ENCODE measurements around the gene AVPR2. TPM values are rescaled to one million over a fixed set of nuclear protein-coding genes. Genes with fewer than 3 reads are reported as not detected.

The AVPR2 gene
- total RNA-seq, 1 donor from 2014 or later, result not detected

- Mint-ChIP-seq H3K27ac (ENCODE audit: unreplicated experiment) (no peak overlapping the region), H3K4me1 (ENCODE audit: low read depth) (no peaks in the 10 kb centered on the region), H3K4me3 (ENCODE audit: unreplicated experiment) (no peak overlapping the region), H3K27me3 (ENCODE audit: low read depth) (no peaks in the 10 kb centered on the region), H3K36me3 (ENCODE audit: low read depth) (no peaks in the 10 kb centered on the region), H3K9me3 (ENCODE audit: low read depth) (no peaks in the 10 kb centered on the region)
- DNase-seq (ENCODE audit: low spot score), result peak; percentile 89
- TF ChIP-seq CTCF (IDR thresholded peaks at IDR 0.05), result no peak
Measured at GRCh38 chrX:153869473-153870287, 34.8 kb upstream of the AVPR2 start.

- H3K36me3 Mint-ChIP-seq (ENCODE audit: low read depth), result no peaks in the 10 kb centered on the region
- no peaks in the 10 kb centered on the region for H3K27me3 Mint-ChIP-seq (ENCODE audit: low read depth)
- no peaks in the 10 kb centered on the region for H3K9me3 Mint-ChIP-seq (ENCODE audit: low read depth)
- DNase-seq (ENCODE audit: low spot score), result peak; percentile 73
- no peaks in the 10 kb centered on the region for H3K4me1 Mint-ChIP-seq (ENCODE audit: low read depth)
- no peak overlapping the region for H3K4me3 Mint-ChIP-seq (ENCODE audit: unreplicated experiment)
- H3K27ac Mint-ChIP-seq (ENCODE audit: unreplicated experiment), result no peak overlapping the region
- TF ChIP-seq CTCF (IDR thresholded peaks at IDR 0.05), result no peak
Measured at GRCh38 chrX:153870288-153870690, 34.2 kb upstream of the AVPR2 start.

GRCh38 chrX:153870791-153871360 lies 33.6 kb upstream of the AVPR2 start:
- Mint-ChIP-seq H3K4me3 (ENCODE audit: unreplicated experiment) (no peak overlapping the region), H3K9me3 (ENCODE audit: low read depth) (no peaks in the 10 kb centered on the region), H3K36me3 (ENCODE audit: low read depth) (no peaks in the 10 kb centered on the region), H3K27ac (ENCODE audit: unreplicated experiment) (no peak overlapping the region), H3K27me3 (ENCODE audit: low read depth) (no peaks in the 10 kb centered on the region), H3K4me1 (ENCODE audit: low read depth) (no peaks in the 10 kb centered on the region)
- no peak for TF ChIP-seq CTCF (IDR thresholded peaks at IDR 0.05)
- DNase-seq (ENCODE audit: low spot score), result peak; percentile 89

- H3K27ac Mint-ChIP-seq (ENCODE audit: unreplicated experiment), result no peak overlapping the region
- peaks cover 4% of the 10 kb centered on the region for H3K9me3 Mint-ChIP-seq (ENCODE audit: low read depth)
- no peaks in the 10 kb centered on the region for H3K4me1 Mint-ChIP-seq (ENCODE audit: low read depth)
- H3K36me3 Mint-ChIP-seq (ENCODE audit: low read depth), result no peaks in the 10 kb centered on the region
- no peak overlapping the region for H3K4me3 Mint-ChIP-seq (ENCODE audit: unreplicated experiment)
- no peaks in the 10 kb centered on the region for H3K27me3 Mint-ChIP-seq (ENCODE audit: low read depth)
- DNase-seq (ENCODE audit: low spot score), result peak; percentile 39
- TF ChIP-seq CTCF (IDR thresholded peaks at IDR 0.05), result no peak
Measured at GRCh38 chrX:153871451-153871850, 33.0 kb upstream of the AVPR2 start.

GRCh38 chrX:153871946-153872878 lies 32.3 kb upstream of the AVPR2 start:
- Mint-ChIP-seq H3K27ac (ENCODE audit: unreplicated experiment) (no peak overlapping the region), H3K36me3 (ENCODE audit: low read depth) (no peaks in the 10 kb centered on the region), H3K4me1 (ENCODE audit: low read depth) (no peaks in the 10 kb centered on the region), H3K4me3 (ENCODE audit: unreplicated experiment) (no peak overlapping the region), H3K9me3 (ENCODE audit: low read depth) (peaks cover 5% of the 10 kb centered on the region), H3K27me3 (ENCODE audit: low read depth) (no peaks in the 10 kb centered on the region)
- DNase-seq (ENCODE audit: low spot score), result peak; percentile 73
- no peak for TF ChIP-seq CTCF (IDR thresholded peaks at IDR 0.05)

All from chondrocyte (in vitro differentiated cells).